K562 (cell line): ENCODE measurements around the gene NAXE. TPM values are rescaled to one million over a fixed set of nuclear protein-coding genes. Genes with fewer than 3 reads are reported as not detected.

Experiments
- CAMTA2 ChIP-seq: fragments of 250-450 bp; sonication (Bioruptor Pico); conservative IDR thresholded peaks from 2 replicates; pipeline ENCODE4 v1.5.1; 2022
- CREB3L1 ChIP-seq: fragments of 450-650 bp; IDR thresholded peaks from 2 replicates; pipeline ENCODE4 v1.6.1; 2014; ENCODE audit warnings: low read depth, mild to moderate bottlenecking, moderate library complexity, borderline replicate concordance
- ESRRB ChIP-seq: fragments of 250-450 bp; sonication (Bioruptor Pico); IDR thresholded peaks from 2 replicates; pipeline ENCODE4 v1.5.0; 2020; ENCODE audit warnings: mild to moderate bottlenecking, moderate library complexity, borderline replicate concordance
- NR2F6 ChIP-seq: fragments of 450-650 bp; formaldehyde crosslinking; IDR thresholded peaks from 2 replicates; pipeline ENCODE4 v1.4.0; 2020; ENCODE audit warnings: mild to moderate bottlenecking
- RBFOX2 ChIP-seq: fragments of 200-400 bp; formaldehyde crosslinking; IDR thresholded peaks from 2 replicates; pipeline ENCODE4 v1.6.1; 2017; ENCODE audit warnings: low read depth, mild to moderate bottlenecking, low read length, moderate library complexity
- SIN3A ChIP-seq, 2 experiments: fragments of 150-350 bp in 1 of 2; IDR thresholded peaks; 2 replicates each; pipeline ENCODE4 v1.6.1; 2011 to 2016; ENCODE audit warnings: borderline replicate concordance in 2 of 2, low read depth in 2 of 2, low read length in 2 of 2, mild to moderate bottlenecking in 2 of 2, moderate library complexity in 2 of 2; ENCODE audit not compliant: control insufficient read depth in 1 of 2
- STAT5B ChIP-seq: fragments of 250-450 bp; sonication (Bioruptor Pico); IDR thresholded peaks from 2 replicates; pipeline ENCODE4 v1.8.0; 2021; ENCODE audit warnings: mild to moderate bottlenecking, inconsistent platforms
- TSHZ1 ChIP-seq: fragments of 250-450 bp; sonication (Bioruptor Pico); IDR thresholded peaks from 2 replicates; pipeline ENCODE4 v1.4.0; 2020; ENCODE audit warnings: mild to moderate bottlenecking, moderate library complexity
- ZFX ChIP-seq: sonication (generic); formaldehyde crosslinking; IDR thresholded peaks from 2 replicates; pipeline ENCODE4 v1.8.0; 2022; ENCODE audit warnings: mild to moderate bottlenecking, missing genetic modification reagents, moderate library complexity
- ZNF780A ChIP-seq: fragments of 250-450 bp; sonication (Bioruptor Pico); IDR thresholded peaks from 2 replicates; pipeline ENCODE4 v1.5.0; 2021; ENCODE audit warnings: mild to moderate bottlenecking
- polyA plus RNA-seq, 8 experiments: library from polyadenylated mRNA; depleted of rRNA in 4 of 8; stranded (reverse) in 5 of 8; unstranded in 3 of 8; fragments of >200 nt; fragmentation: Nextera tagmentation in 2 of 8; fragmentation: Illumina TruSeq in 1 of 8; extraction: Ambion mirVana in 2 of 8; extraction: Trizol in 1 of 8; gene quantifications; 2 replicates each; pipeline versions ENCODE4 v1.2.1 to v1.2.3, GENCODE V29; 2011 to 2014; ENCODE audit warnings: inconsistent platforms in 1 of 8, missing spikeins in 1 of 8
- total RNA-seq, 7 experiments: library from RNA; depleted of rRNA in 6 of 7; stranded (reverse); fragments of >200 nt in 6 of 7; fragmentation: Illumina TruSeq in 2 of 7; extraction: Trizol in 2 of 7; gene quantifications; 2 replicates each; pipeline versions ENCODE4 v1.2.1 to v1.2.3, GENCODE V29; 2011 to 2021; ENCODE audit warnings: low replicate concordance in 1 of 7
- TF ChIP-seq, protein P1 (sequence below): IDR thresholded peaks from 2 replicates; pipeline ENCODE4 v1.6.1; 2014; ENCODE audit warnings: antibody characterized with exemption
- TF ChIP-seq, protein P2 (sequence below): fragments of 250-450 bp; sonication (Bioruptor Pico); IDR thresholded peaks from 2 replicates; pipeline ENCODE4 v1.8.0; 2022; ENCODE audit warnings: moderate library complexity, mild to moderate bottlenecking, inconsistent platforms
- TF ChIP-seq, protein P3 (sequence below): sonication (generic); formaldehyde crosslinking; IDR thresholded peaks from 2 replicates; pipeline ENCODE4 v1.8.0; 2022; ENCODE audit warnings: mild to moderate bottlenecking, missing genetic modification reagents

The NAXE gene
- total and polyA plus RNA-seq, 9 of the 15 experiments (the other 6 are each of a cell fraction or from before 2014, with no cell fraction given) = 27.3 to 137 (median 90.0) TPM

- TF ChIP-seq TSHZ1 (CRISPR knock-in tag) = no peak
- no peak for TF ChIP-seq ZNF780A
- no peak for TF ChIP-seq ESRRB (CRISPR knock-in tag)
- TF ChIP-seq ZFX (CRISPR knock-in tag) = peak; percentile 67
- no peak for TF ChIP-seq CAMTA2 (CRISPR knock-in tag)
- TF ChIP-seq NR2F6 (CRISPR knock-in tag) = no peak
- TF ChIP-seq, protein P1, sequence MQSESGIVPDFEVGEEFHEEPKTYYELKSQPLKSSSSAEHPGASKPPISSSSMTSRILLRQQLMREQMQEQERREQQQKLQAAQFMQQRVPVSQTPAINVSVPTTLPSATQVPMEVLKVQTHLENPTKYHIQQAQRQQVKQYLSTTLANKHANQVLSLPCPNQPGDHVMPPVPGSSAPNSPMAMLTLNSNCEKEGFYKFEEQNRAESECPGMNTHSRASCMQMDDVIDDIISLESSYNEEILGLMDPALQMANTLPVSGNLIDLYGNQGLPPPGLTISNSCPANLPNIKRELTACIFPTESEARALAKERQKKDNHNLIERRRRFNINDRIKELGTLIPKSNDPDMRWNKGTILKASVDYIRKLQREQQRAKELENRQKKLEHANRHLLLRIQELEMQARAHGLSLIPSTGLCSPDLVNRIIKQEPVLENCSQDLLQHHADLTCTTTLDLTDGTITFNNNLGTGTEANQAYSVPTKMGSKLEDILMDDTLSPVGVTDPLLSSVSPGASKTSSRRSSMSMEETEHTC = no peak
- TF ChIP-seq, protein P2, sequence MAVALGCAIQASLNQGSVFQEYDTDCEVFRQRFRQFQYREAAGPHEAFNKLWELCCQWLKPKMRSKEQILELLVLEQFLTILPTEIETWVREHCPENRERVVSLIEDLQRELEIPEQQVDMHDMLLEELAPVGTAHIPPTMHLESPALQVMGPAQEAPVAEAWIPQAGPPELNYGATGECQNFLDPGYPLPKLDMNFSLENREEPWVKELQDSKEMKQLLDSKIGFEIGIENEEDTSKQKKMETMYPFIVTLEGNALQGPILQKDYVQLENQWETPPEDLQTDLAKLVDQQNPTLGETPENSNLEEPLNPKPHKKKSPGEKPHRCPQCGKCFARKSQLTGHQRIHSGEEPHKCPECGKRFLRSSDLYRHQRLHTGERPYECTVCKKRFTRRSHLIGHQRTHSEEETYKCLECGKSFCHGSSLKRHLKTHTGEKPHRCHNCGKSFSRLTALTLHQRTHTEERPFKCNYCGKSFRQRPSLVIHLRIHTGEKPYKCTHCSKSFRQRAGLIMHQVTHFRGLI (CRISPR knock-in tag) = no peak
- TF ChIP-seq STAT5B (CRISPR knock-in tag) = no peak
- TF ChIP-seq, protein P3, sequence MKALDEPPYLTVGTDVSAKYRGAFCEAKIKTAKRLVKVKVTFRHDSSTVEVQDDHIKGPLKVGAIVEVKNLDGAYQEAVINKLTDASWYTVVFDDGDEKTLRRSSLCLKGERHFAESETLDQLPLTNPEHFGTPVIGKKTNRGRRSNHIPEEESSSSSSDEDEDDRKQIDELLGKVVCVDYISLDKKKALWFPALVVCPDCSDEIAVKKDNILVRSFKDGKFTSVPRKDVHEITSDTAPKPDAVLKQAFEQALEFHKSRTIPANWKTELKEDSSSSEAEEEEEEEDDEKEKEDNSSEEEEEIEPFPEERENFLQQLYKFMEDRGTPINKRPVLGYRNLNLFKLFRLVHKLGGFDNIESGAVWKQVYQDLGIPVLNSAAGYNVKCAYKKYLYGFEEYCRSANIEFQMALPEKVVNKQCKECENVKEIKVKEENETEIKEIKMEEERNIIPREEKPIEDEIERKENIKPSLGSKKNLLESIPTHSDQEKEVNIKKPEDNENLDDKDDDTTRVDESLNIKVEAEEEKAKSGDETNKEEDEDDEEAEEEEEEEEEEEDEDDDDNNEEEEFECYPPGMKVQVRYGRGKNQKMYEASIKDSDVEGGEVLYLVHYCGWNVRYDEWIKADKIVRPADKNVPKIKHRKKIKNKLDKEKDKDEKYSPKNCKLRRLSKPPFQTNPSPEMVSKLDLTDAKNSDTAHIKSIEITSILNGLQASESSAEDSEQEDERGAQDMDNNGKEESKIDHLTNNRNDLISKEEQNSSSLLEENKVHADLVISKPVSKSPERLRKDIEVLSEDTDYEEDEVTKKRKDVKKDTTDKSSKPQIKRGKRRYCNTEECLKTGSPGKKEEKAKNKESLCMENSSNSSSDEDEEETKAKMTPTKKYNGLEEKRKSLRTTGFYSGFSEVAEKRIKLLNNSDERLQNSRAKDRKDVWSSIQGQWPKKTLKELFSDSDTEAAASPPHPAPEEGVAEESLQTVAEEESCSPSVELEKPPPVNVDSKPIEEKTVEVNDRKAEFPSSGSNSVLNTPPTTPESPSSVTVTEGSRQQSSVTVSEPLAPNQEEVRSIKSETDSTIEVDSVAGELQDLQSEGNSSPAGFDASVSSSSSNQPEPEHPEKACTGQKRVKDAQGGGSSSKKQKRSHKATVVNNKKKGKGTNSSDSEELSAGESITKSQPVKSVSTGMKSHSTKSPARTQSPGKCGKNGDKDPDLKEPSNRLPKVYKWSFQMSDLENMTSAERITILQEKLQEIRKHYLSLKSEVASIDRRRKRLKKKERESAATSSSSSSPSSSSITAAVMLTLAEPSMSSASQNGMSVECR = peak; percentile 98
- TF ChIP-seq SIN3A (IDR thresholded peaks at IDR 0.05; ENCODE audit: borderline replicate concordance in 2 of 2, control insufficient read depth in 1 of 2, low read depth in 2 of 2, low read length in 2 of 2) = peak; percentile 94 to 98
- TF ChIP-seq CREB3L1 = peak; percentile 51; the same call in 1 of the 2 replicates
- TF ChIP-seq RBFOX2 = peak; percentile 84
Observed at GRCh38 chr1:156571919-156572662, 19.5 kb upstream of the NAXE start, which contains the start of gene IQGAP3 (continued).
